Kidney (tissue), 22 donors: ENCODE measurements around the gene HLA-DOA. TPM values are rescaled to one million over a fixed set of nuclear protein-coding genes. Genes with fewer than 3 reads are reported as not detected.

Experiments used
- DNase-seq, 5 donors: peaks; one replicate each; pipeline ENCODE4 v3.0.0-alpha.2; 2013 to 2020
- FAIRE-seq: peaks from 2 replicates; lab custom pipeline; 2012; peaks lifted over from hg19 to GRCh38; lab: Jason Lieb, UNC
- H3K27ac ChIP-seq, 2 donors: one replicate each; pipeline ENCODE4 v1.7.0; 2013; ENCODE audit warnings: low read depth in 2 of 2, low read length in 2 of 2, inconsistent platforms in 1 of 2
- H3K27me3 ChIP-seq: one replicate; pipeline ENCODE4 v1.7.1; 2013; ENCODE audit warnings: low read length, inconsistent platforms; ENCODE audit not compliant: control insufficient read depth, insufficient read depth
- H3K36me3 ChIP-seq, 3 donors: one replicate each; pipeline versions ENCODE4 v1.7.0 to v1.7.1; 2013; ENCODE audit warnings: low read length in 3 of 3, control low read depth in 1 of 3, inconsistent platforms in 1 of 3; ENCODE audit not compliant: insufficient read depth in 3 of 3, control insufficient read depth in 2 of 3
- H3K4me1 ChIP-seq, 3 donors: one replicate each; pipeline versions ENCODE4 v1.7.0 to v1.7.1; 2013; ENCODE audit warnings: low read length in 3 of 3, inconsistent platforms in 1 of 3, low read depth in 1 of 3; ENCODE audit not compliant: control insufficient read depth in 2 of 3, insufficient read depth in 2 of 3
- H3K4me3 ChIP-seq, 3 donors: one replicate each; pipeline versions ENCODE4 v1.7.0 to v1.8.1; 2013; ENCODE audit warnings: low read length in 3 of 3, control low read depth in 1 of 3, inconsistent platforms in 1 of 3
- H3K9ac ChIP-seq, 3 donors: one replicate each; pipeline versions ENCODE4 v1.7.0 to v1.7.1; 2013; ENCODE audit warnings: low read length in 3 of 3, control low read depth in 1 of 3, inconsistent platforms in 1 of 3
- H3K9me3 ChIP-seq, 3 donors: one replicate each; pipeline versions ENCODE4 v1.7.0 to v1.7.1; 2013; ENCODE audit warnings: low read length in 3 of 3, control low read depth in 1 of 3, inconsistent platforms in 1 of 3; ENCODE audit not compliant: control insufficient read depth in 2 of 3, insufficient read depth in 1 of 3
- CTCF ChIP-seq: IDR thresholded peaks from 3 replicates; pipeline ENCODE4 v1.5.1; 2012; ENCODE audit warnings: mild to moderate bottlenecking, moderate library complexity, borderline replicate concordance; ENCODE audit not compliant: insufficient read depth; ENCODE audit errors: extremely low read depth
- intact Hi-C: fragments of 100-400 bp; cut with DNase I; formaldehyde crosslinking; loops from one replicate; pipeline ENCODE4 v1.11.1; 2022
- long read RNA-seq, 10 donors: library from polyadenylated mRNA in 1 of 10; unstranded in 1 of 10; transcript quantifications; one replicate each; pipeline ENCODE4 v2.0.0 and lab custom pipeline, GENCODE V29; 2021 to 2026
- polyA plus RNA-seq: library from polyadenylated mRNA; stranded (reverse); fragments of 350-450 nt; fragmentation: Illumina TruSeq; extraction: RNeasy Lipid Tissue Mini Kit (QIAGEN cat#74804); gene quantifications from one replicate; pipeline ENCODE4 v1.2.3, GENCODE V29; 2014; ENCODE audit warnings: low read depth, low replicate concordance; ENCODE audit not compliant: insufficient read depth
- total RNA-seq: library from RNA; stranded (reverse); fragmentation: NEBNext Ultra II Directional; extraction: Animal tissue kit (Norgen Biotek cat#: 25700); gene quantifications from one replicate; pipeline ENCODE4 v1.2.1, GENCODE V29; 2021
- donor health status: control.
- donor health status: control.
- donor health status: control.
- donor health status: control.
- donor health status: control.
- donor health status: DM: yes; HTN: yes; CAD: no.
- donor health status: Normal renal cell carcinoma (clear cell type).

The HLA-DOA gene
- 21.6 TPM for total RNA-seq
- polyA plus RNA-seq: 10.8 TPM
- long read RNA-seq, donor 1: 0 reads
- long read RNA-seq, donor 2, partial matches to known transcripts: 0 of 1 reads
- long read RNA-seq, donor 2, other reads (novel, unspliced or antisense): 0 of 1 reads
- long read RNA-seq, donor 3, partial matches to known transcripts: 0 of 1 reads
- long read RNA-seq, donor 3, other reads (novel, unspliced or antisense): 0 of 1 reads
- long read RNA-seq, donor 4, partial matches to known transcripts: 0 of 2 reads
- long read RNA-seq, donor 4, other reads (novel, unspliced or antisense): 0 of 2 reads
- long read RNA-seq, donor 5: 0 reads
- long read RNA-seq, donor 6: 0 reads
- long read RNA-seq, donor 7, partial matches to known transcripts: 3 of 4 reads
- long read RNA-seq, donor 7, other reads (novel, unspliced or antisense): 1 of 4 reads
- long read RNA-seq, donor 8, partial matches to known transcripts: 0 of 1 reads
- long read RNA-seq, donor 8, other reads (novel, unspliced or antisense): 0 of 1 reads
- long read RNA-seq, donor 9, partial matches to known transcripts: 0 of 1 reads
- long read RNA-seq, donor 9, other reads (novel, unspliced or antisense): 0 of 1 reads
- long read RNA-seq, donor 10: 0 reads

- FAIRE-seq (no peak), DNase-seq (peak in 4 of 5 donors; percentile 63 to 81 (median 74))
- intact Hi-C loops: no loop called here
Measured at GRCh38 chr6:33008944-33009861, at the start of gene HLA-DOA. Gene HLA-DOA (minus strand): TSS chr6:33009591.

GRCh38 chr6:33057222-33058150, 48.1 kb upstream of the HLA-DOA start:
- no peak overlapping the region for H3K4me3 ChIP-seq
- H3K36me3 ChIP-seq: no peaks in the 10 kb centered on the region
- intact Hi-C loops: no loop called here
- no peaks in the 10 kb centered on the region for H3K27me3 ChIP-seq
- no peak overlapping the region for H3K27ac ChIP-seq
- H3K9ac ChIP-seq: no peak overlapping the region
- H3K9me3 ChIP-seq: no peaks in the 10 kb centered on the region
- no peak for TF ChIP-seq CTCF
- FAIRE-seq (no peak), DNase-seq (no peak)
- peaks cover 0 to 2% (median 0%) of the 10 kb centered on the region in 3 donors for H3K4me1 ChIP-seq

More at GRCh38 chr6:33008944-33009861, at the start of gene HLA-DOA:
- Histone ChIP-seq H3K4me1 (peaks cover 0 to 4% (median 0%) of the 10 kb centered on the region in 3 donors), H3K9me3 (no peaks in the 10 kb centered on the region), H3K27ac (no peak within 1 kb of the TSS), H3K36me3 (no peaks in the 10 kb centered on the region), H3K9ac (peak within 1 kb of the TSS in 2 of 3 donors; percentile 16 to 49), H3K27me3 (no peaks in the 10 kb centered on the region), H3K4me3 (peak within 1 kb of the TSS; percentile 44 to 54 (median 47))
- no peak for TF ChIP-seq CTCF

DNA sequence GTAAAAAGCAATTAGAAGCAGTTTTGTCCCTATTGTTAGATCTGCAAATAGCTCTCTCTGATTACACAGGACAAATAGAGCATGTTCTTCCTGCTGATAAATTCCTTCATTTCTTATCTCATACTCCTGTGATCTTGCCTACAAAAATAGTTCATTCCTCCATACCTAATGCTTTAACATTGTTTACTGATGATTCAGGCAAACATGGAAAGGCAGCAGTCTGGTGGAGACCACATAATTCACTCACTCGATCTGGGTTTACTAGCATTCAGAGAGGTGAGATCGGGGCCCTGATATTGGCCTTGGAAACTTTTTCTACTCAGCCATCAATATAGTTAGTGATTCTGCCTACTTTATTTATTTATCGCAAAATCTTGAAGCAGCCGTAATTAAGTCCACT, 43.8 kb upstream of the HLA-DOA start:
- H3K4me1 ChIP-seq: no peaks in the 10 kb centered on the region
- H3K27me3 ChIP-seq: no peaks in the 10 kb centered on the region
- H3K9ac ChIP-seq: no peak overlapping the region
- intact Hi-C loops: no loop called here
- no peak overlapping the region for H3K27ac ChIP-seq
- no peak for TF ChIP-seq CTCF
- FAIRE-seq (no peak), DNase-seq (no peak)
- H3K36me3 ChIP-seq: no peaks in the 10 kb centered on the region
- H3K4me3 ChIP-seq: no peak overlapping the region
- H3K9me3 ChIP-seq: no peaks in the 10 kb centered on the region
